ENCODE data around the gene OR8D4. TPM values are rescaled to one million over a fixed set of nuclear protein-coding genes. Genes with fewer than 3 reads are reported as not detected.
"Not testable (repeated sequence)": the region's sequence is repeated elsewhere in the genome, so short reads cannot be mapped to it uniquely, and the experiment has no call there.

OR8D4 gene
- not detected for total RNA-seq
- long read RNA-seq: 0 reads

DNA sequence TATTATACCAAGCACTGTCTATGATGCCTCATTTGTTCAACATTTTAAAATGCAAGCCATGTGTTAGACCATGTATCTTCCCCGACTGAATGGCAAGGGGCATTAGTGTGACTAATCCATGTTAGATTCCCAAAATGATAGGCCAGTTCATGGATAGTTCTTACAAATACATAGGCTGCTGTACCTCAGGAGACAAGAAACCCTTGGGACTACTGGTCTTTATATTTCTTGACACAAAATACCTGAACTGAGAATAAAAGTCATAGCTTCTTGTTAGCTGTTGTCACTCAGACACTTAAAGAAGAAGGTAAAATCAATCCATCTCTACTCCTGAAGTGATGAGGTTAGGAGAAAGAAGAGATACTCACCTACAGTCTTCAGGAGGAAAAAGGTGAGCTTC lies at the start of gene OR8D4:
OR8D4 (plus strand) TSS at position 301 of the 400 bp plus-strand sequence. CDS start 4,265 bp downstream, outside the sequence.
- no peaks in the 10 kb centered on the region for H3K27me3 ChIP-seq
- TF ChIP-seq, protein P1, sequence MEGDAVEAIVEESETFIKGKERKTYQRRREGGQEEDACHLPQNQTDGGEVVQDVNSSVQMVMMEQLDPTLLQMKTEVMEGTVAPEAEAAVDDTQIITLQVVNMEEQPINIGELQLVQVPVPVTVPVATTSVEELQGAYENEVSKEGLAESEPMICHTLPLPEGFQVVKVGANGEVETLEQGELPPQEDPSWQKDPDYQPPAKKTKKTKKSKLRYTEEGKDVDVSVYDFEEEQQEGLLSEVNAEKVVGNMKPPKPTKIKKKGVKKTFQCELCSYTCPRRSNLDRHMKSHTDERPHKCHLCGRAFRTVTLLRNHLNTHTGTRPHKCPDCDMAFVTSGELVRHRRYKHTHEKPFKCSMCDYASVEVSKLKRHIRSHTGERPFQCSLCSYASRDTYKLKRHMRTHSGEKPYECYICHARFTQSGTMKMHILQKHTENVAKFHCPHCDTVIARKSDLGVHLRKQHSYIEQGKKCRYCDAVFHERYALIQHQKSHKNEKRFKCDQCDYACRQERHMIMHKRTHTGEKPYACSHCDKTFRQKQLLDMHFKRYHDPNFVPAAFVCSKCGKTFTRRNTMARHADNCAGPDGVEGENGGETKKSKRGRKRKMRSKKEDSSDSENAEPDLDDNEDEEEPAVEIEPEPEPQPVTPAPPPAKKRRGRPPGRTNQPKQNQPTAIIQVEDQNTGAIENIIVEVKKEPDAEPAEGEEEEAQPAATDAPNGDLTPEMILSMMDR (IDR thresholded peaks at IDR 0.05): no peak
- no peaks in the 10 kb centered on the region for H3K4me1 ChIP-seq
- DNase-seq (no peak), ATAC-seq (no peak)
- no peak within 1 kb of the TSS for H3K4me3 ChIP-seq
- no peaks in the 10 kb centered on the region for H3K36me3 ChIP-seq
- intact Hi-C loops (cut with DNase I): no loop called here
- H3K27ac ChIP-seq: no peak within 1 kb of the TSS
- H3K9me3 ChIP-seq: no peaks in the 10 kb centered on the region

DNA sequence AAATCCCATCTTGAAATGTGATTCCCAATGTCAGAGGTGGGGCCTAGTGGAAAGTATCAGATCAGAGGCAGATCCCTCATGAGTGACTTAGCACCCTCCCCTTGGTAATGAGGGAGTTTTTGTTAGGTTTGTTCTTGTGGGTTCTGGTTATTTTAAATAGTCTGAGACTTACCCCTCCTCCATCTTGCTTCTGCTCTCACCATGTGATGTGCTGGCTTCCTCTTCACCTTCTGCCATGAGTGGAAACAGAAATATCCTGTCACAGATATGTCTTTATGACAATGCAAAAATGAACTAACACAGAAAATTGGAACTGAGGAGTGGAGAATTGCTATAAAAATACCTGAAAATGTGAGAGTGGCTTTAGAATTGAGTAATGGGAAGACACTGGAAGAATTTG lies 49.6 kb upstream of the OR8D4 start:
- H3K9me3 ChIP-seq: no peaks in the 10 kb centered on the region
- ATAC-seq: no peak
- no peak for DNase-seq
- H3K4me3 ChIP-seq: no peak overlapping the region
- TF ChIP-seq, protein P1 (IDR thresholded peaks at IDR 0.05): no peak
- intact Hi-C loops (cut with DNase I): no loop called here
- H3K27me3 ChIP-seq: no peaks in the 10 kb centered on the region
- no peaks in the 10 kb centered on the region for H3K36me3 ChIP-seq
- H3K4me1 ChIP-seq: no peaks in the 10 kb centered on the region
- H3K27ac ChIP-seq: no peak overlapping the region

DNA sequence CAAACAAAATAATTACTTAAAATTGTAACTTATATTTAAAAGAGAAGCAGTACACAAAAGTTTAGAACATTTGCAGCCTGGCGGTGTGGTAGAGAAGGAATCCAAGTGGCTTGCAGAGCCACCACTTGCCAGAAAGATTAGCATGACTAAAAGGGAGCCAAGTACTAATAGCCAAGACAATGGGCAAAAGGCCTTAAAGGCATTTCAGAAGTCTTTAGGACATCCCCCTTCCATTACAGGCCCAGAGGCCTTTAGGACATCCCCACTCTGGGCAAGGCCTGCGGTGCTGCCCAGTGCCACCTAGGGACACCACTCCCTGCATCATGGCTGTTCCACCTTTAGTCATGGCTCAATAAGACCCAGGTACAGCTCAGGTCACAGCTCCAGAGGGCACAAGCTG lies 48.9 kb upstream of the OR8D4 start:
- Histone ChIP-seq H3K4me3 (no peak overlapping the region), H3K9me3 (no peaks in the 10 kb centered on the region), H3K27me3 (no peaks in the 10 kb centered on the region), H3K4me1 (no peaks in the 10 kb centered on the region), H3K36me3 (no peaks in the 10 kb centered on the region), H3K27ac (no peak overlapping the region)
- DNase-seq (no peak), ATAC-seq (no peak)
- intact Hi-C loops (cut with DNase I): no loop called here
- TF ChIP-seq, protein P1 (IDR thresholded peaks at IDR 0.05): no peak

- ATAC-seq (no peak), DNase-seq (no peak)
- TF ChIP-seq, protein P1 (IDR thresholded peaks at IDR 0.05): no peak
- intact Hi-C loops (cut with DNase I): no loop called here
- H3K9me3 ChIP-seq: no peaks in the 10 kb centered on the region
- no peaks in the 10 kb centered on the region for H3K27me3 ChIP-seq
- no peaks in the 10 kb centered on the region for H3K36me3 ChIP-seq
- no peak overlapping the region for H3K4me3 ChIP-seq
- no peak overlapping the region for H3K27ac ChIP-seq
- no peaks in the 10 kb centered on the region for H3K4me1 ChIP-seq
These were observed 45.5 kb upstream of the OR8D4 start for GRCh38 chr11:123856444-123856843.

DNA sequence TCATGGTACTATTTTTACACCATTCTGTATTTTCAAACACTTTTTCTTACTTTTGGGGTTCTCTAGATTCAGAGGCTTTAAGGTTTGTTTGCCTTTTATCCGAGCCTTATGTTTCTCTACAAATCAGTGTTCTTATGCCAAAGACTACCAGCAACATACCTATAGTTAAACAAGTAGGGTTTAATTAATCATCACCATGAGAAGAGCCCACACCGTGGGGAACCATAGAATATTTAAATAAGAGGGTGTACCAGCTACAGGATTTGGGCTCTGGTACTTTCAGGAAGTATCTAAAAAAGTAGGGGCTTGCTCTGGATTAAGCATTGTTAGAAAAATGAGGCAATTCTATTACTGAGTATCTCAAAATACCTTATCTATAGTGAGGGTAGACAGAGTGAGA lies 42.2 kb upstream of the OR8D4 start:
- Histone ChIP-seq H3K36me3 (no peaks in the 10 kb centered on the region), H3K27ac (no peak overlapping the region), H3K9me3 (no peaks in the 10 kb centered on the region), H3K4me3 (no peak overlapping the region), H3K27me3 (no peaks in the 10 kb centered on the region), H3K4me1 (no peaks in the 10 kb centered on the region)
- intact Hi-C loops (cut with DNase I): no loop called here
- TF ChIP-seq, protein P1 (IDR thresholded peaks at IDR 0.05): no peak
- ATAC-seq (no peak), DNase-seq (no peak)

DNA sequence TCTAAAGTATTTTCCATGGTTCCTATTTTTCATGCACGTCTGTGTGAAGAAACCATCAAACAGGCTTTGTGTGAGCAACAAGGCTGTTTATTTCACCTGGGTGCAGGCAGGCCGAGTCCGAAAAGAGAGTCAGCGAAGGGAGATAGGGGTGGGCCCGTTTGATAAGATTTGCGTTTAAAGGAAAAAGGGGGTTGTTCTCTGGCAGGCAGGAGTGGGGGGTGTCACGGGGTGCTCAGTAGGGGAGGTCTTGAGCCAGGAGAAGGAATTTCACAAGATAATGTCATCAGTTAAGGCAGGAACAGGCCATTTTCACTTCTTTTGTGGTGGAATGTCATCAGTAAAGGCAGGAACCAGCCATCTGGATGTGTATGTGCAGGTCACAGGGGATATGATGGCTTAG lies 36.7 kb upstream of the OR8D4 start:
- H3K4me3 ChIP-seq; intact Hi-C loops (cut with DNase I); ATAC-seq; H3K27me3 ChIP-seq; H3K4me1 ChIP-seq; H3K36me3 ChIP-seq; H3K27ac ChIP-seq; DNase-seq; H3K9me3 ChIP-seq: not testable (repeated sequence)

- DNase-seq; H3K4me3 ChIP-seq; H3K27ac ChIP-seq; H3K36me3 ChIP-seq; H3K4me1 ChIP-seq; intact Hi-C loops (cut with DNase I); H3K27me3 ChIP-seq; H3K9me3 ChIP-seq; ATAC-seq: not testable (repeated sequence)
These were observed 34.2 kb upstream of the OR8D4 start for GRCh38 chr11:123867795-123868194.
